ENCODE results near the gene ZNF140.

- TF ChIP-seq, protein P1, sequence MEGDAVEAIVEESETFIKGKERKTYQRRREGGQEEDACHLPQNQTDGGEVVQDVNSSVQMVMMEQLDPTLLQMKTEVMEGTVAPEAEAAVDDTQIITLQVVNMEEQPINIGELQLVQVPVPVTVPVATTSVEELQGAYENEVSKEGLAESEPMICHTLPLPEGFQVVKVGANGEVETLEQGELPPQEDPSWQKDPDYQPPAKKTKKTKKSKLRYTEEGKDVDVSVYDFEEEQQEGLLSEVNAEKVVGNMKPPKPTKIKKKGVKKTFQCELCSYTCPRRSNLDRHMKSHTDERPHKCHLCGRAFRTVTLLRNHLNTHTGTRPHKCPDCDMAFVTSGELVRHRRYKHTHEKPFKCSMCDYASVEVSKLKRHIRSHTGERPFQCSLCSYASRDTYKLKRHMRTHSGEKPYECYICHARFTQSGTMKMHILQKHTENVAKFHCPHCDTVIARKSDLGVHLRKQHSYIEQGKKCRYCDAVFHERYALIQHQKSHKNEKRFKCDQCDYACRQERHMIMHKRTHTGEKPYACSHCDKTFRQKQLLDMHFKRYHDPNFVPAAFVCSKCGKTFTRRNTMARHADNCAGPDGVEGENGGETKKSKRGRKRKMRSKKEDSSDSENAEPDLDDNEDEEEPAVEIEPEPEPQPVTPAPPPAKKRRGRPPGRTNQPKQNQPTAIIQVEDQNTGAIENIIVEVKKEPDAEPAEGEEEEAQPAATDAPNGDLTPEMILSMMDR (IDR thresholded peaks at IDR 0.05; ENCODE audit: low read length) = no peak
- no peak for TF ChIP-seq EZH2 (IDR thresholded peaks at IDR 0.05; ENCODE audit: borderline replicate concordance, low read length)
Observed at GRCh38 chr12:133080026-133080367, 726 bp upstream of the ZNF140 start.

Data from OCI-LY1 (cell line).